ENCODE measurements around the gene ZNF274.
"Not testable (repeated sequence)": the region's sequence is repeated elsewhere in the genome, so short reads cannot be mapped to it uniquely, and the experiment has no call there.

GRCh38 chr19:58258259-58258658 lies 75.4 kb downstream of the ZNF274 start:
- not testable (repeated sequence) for TF ChIP-seq CTCF (conservative IDR thresholded peaks at IDR 0.05; ENCODE audit: low read depth, low read length); EZH2 (IDR thresholded peaks at IDR 0.05; ENCODE audit: low read length, unreplicated experiment)

All from PC-3 (cell line).